Measurements from ENCODE around the gene GPR18. TPM values are rescaled to one million over a fixed set of nuclear protein-coding genes. Genes with fewer than 3 reads are reported as not detected.

The GPR18 gene
- total RNA-seq, 1 experiment from 2014 or later: not detected

DNA sequence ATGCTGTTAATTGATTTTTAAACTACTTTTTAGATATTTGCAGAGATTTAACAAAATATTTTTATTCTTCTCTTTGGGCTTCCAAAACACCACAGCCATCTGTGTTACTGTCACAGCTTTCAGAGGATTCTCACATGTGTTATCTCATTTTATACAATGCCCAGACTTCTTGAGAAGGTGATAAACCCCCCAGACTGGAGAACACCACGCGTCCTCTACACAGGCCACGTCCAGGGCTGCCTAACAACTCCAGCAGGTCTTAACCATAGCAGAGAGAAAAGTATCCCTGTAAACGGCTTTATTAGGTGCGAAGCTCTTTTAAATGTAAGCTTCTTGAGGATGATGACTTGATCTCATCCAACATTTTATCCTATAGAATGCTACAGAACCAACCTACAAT, 47.0 kb upstream of the GPR18 start:
- H2AK5ac ChIP-seq (ENCODE audit: insufficient read length, low read length): no peak overlapping the region
- Mint-ChIP-seq H3K9me3 (no peaks in the 10 kb centered on the region), H3K27ac (no peak overlapping the region), H3K36me3 (ENCODE audit: insufficient read depth in 1 of 3, low read depth in 3 of 3) (peaks cover 4 to 7% (median 6%) of the 10 kb centered on the region in 3 experiments; a peak in 3 of 7 replicates), H3K27me3 (ENCODE audit: low read depth) (no peaks in the 10 kb centered on the region), H3K4me3 (no peak overlapping the region), H3K4me1 (peaks cover 6 to 13% of the 10 kb centered on the region in 2 experiments; a peak in 2 of 4 replicates)
- no peak overlapping the region for H2BK15ac ChIP-seq (ENCODE audit: low read depth, low read length)
- H2AFZ ChIP-seq (ENCODE audit: low read length): no peak overlapping the region
- H3K18ac ChIP-seq (ENCODE audit: insufficient read length, low read depth, low read length): no peak overlapping the region
- no peak overlapping the region for H3K4me2 ChIP-seq (ENCODE audit: insufficient read depth, insufficient read length, low read length)
- no peaks in the 10 kb centered on the region for H3K27me3 ChIP-seq (ENCODE audit: insufficient read depth, low read length)
- H3K4me1 ChIP-seq (ENCODE audit: insufficient read depth, low read length): no peaks in the 10 kb centered on the region; the same call in 1 of the 2 replicates
- no peak overlapping the region for H2BK20ac ChIP-seq (ENCODE audit: low read depth, low read length, poor library complexity, severe bottlenecking)
- H3K27ac ChIP-seq (ENCODE audit: insufficient read length, low read depth, low read length): no peak overlapping the region
- TF ChIP-seq, protein P1, sequence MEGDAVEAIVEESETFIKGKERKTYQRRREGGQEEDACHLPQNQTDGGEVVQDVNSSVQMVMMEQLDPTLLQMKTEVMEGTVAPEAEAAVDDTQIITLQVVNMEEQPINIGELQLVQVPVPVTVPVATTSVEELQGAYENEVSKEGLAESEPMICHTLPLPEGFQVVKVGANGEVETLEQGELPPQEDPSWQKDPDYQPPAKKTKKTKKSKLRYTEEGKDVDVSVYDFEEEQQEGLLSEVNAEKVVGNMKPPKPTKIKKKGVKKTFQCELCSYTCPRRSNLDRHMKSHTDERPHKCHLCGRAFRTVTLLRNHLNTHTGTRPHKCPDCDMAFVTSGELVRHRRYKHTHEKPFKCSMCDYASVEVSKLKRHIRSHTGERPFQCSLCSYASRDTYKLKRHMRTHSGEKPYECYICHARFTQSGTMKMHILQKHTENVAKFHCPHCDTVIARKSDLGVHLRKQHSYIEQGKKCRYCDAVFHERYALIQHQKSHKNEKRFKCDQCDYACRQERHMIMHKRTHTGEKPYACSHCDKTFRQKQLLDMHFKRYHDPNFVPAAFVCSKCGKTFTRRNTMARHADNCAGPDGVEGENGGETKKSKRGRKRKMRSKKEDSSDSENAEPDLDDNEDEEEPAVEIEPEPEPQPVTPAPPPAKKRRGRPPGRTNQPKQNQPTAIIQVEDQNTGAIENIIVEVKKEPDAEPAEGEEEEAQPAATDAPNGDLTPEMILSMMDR (conservative IDR thresholded peaks at IDR 0.05): no peak
- no peak overlapping the region for H3K9ac ChIP-seq (ENCODE audit: extremely low read depth, insufficient read length, low read length)
- DNase-seq: no peak
- H4K5ac ChIP-seq (ENCODE audit: insufficient read length, low read depth, low read length): no peak overlapping the region
- no peak overlapping the region for H2BK5ac ChIP-seq (ENCODE audit: insufficient read length, low read length)
- no peak overlapping the region for H3K23ac ChIP-seq (ENCODE audit: insufficient read length, low read depth, low read length)
- no peaks in the 10 kb centered on the region for H3K23me2 ChIP-seq (ENCODE audit: insufficient read length, low read depth, low read length, poor library complexity, severe bottlenecking)
- no peaks in the 10 kb centered on the region for H4K20me1 ChIP-seq (ENCODE audit: control insufficient read depth, insufficient read depth, insufficient read length)
- H3K79me1 ChIP-seq (ENCODE audit: insufficient read depth, low read depth, low read length, poor library complexity, severe bottlenecking): no peaks in the 10 kb centered on the region
- no peak overlapping the region for H2BK12ac ChIP-seq (ENCODE audit: insufficient read length, low read depth, low read length)
- H3K14ac ChIP-seq (ENCODE audit: insufficient read depth, low read length): no peak overlapping the region
- no peak overlapping the region for H4K91ac ChIP-seq (ENCODE audit: insufficient read length, low read depth, low read length)
- no peak overlapping the region for H4K8ac ChIP-seq (replicated peaks; ENCODE audit: insufficient read length, low read depth, low read length)
- no peak overlapping the region for H3K4ac ChIP-seq (ENCODE audit: low read depth, low read length)
- no peak overlapping the region for H2BK120ac ChIP-seq (ENCODE audit: low read depth, low read length, poor library complexity, severe bottlenecking)
- no CpG with 5 or more reads among the region's 5 CpGs for WGBS (ENCODE audit: extremely low coverage, insufficient read length, low lambda C conversion rate)
- no peak overlapping the region for H3K56ac ChIP-seq (ENCODE audit: insufficient read length, low read depth, low read length)
- no peak overlapping the region for H3T11ph ChIP-seq (ENCODE audit: low read length)
- H3K79me2 ChIP-seq (ENCODE audit: insufficient read depth, low read length): 0 out of 2 replicates have a peak, but pooled peaks cover 2% of the 10 kb centered on the region
- no peaks in the 10 kb centered on the region for H3K9me3 ChIP-seq (ENCODE audit: control insufficient read depth, low read depth, low read length)

All from H9 (cell line).